HG02623 (cell line): ENCODE measurements around the gene SMARCAL1.
"Not testable (repeated sequence)": the region's sequence is repeated elsewhere in the genome, so short reads cannot be mapped to it uniquely, and the experiment has no call there.

Experiments
- ATAC-seq: cut with Tn5 transposase; IDR thresholded peaks from one replicate; pipeline ENCODE4 v1.9.1; 2021; ENCODE audit warnings: moderate library complexity; ENCODE audit not compliant: unreplicated experiment

Gene SMARCAL1

GRCh38 chr2:216412022-216412999 lies at the start of gene SMARCAL1:
SMARCAL1 (plus strand) TSS chr2:216412484; CDS start chr2:216414705, 2,221 bp downstream.
- peak; percentile 91 for ATAC-seq

DNA sequence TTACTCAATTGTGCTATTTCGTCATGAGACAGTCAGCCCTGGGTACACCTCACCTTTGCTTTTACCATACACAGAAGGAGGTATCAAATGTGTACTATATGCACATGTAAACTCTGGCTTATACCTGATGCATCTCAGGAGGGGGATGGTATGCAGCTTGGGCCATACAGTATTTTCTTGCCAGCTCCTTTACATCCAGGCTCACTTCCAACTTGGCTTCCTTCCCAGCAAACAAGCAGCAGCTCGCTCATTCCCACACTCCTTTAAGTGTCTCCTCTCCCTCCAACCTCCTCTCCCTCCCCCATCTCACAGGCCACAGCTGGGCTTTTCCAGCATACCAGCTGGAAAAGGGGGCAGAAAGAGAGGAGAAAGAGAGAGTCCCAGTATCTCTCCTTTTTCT lies 49.6 kb upstream of the SMARCAL1 start:
- ATAC-seq = no peak

DNA sequence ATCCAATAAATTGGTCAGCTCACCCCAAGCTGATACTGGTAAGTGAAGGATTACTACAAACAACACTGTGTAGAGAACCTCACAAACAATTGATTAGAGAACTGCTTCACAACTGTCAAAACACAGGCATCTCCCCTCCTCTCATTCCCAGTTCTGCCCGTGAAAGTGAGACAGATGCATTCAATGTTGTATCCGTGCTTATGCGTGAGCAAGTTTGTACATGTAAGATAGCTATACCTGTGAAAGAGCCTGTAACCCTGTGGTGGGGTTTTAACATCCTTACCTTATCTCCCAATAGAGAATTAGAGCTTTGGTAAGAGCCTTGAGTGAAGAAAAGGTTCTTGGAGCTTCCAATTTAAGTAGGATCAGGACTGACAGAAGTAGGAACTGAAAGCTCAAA lies 49.1 kb upstream of the SMARCAL1 start:
- no peak for ATAC-seq

DNA sequence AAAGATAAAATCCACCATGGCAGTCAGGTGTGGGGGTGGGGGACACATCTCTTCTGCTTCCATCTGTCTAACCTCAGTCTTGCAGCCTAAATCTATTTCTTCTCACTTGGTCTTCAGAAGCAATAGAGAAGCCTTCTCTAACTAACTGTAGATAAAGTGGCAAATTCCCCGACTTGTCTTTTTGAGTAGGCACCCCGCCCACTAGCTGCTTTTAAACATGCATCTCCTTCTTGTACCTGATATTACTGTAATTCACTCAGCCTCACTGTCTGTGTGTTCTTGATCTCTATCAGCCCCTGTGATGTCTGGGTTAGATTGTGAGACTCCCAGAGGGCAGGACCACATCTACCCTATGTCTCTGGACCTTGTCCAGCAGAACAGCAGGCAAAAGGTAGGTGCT lies 46.8 kb upstream of the SMARCAL1 start:
- no peak for ATAC-seq

GRCh38 chr2:216366777-216367471 lies 45.4 kb upstream of the SMARCAL1 start:
- no peak for ATAC-seq

- no peak for ATAC-seq
Measured at GRCh38 chr2:216369821-216370220, 42.5 kb upstream of the SMARCAL1 start.

DNA sequence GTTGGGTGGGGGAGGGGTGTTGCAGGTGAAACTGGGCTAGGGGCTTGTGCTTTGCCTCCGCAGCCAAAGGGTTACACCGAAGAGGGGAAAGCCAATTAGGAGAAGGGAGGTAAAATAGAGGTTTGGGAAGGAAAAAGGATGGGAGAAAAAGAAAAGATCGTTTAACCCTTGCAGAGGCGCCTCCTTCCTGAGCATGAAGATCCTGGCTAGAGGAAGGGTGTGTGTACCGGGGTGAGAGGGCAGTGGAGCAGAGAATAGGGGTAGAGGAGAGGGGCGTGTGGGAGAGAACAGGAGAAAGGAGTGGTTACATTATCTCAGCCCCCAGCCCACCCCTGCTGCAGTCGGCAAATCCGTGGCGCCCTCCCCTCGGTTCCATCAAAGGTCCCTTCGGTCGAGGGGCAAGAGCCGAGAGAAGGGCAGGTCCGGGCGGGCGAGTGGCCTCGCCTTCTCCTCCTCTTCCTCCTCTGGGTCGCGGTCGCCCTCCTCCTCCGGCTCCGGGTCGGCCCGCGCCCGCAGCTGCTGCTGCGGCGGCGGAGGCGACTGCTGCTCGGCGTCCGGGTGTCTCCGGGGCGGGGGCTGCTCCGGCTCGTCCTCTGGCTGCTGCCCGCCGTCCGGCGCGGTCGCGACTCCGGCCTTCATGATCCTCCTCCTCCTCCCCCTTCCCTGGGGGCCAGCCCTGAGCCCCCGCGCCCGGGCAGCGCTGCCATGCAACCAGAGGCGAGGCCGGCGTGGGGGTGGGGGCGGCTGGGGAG lies 41.1 kb upstream of the SMARCAL1 start:
- no peak for ATAC-seq

DNA sequence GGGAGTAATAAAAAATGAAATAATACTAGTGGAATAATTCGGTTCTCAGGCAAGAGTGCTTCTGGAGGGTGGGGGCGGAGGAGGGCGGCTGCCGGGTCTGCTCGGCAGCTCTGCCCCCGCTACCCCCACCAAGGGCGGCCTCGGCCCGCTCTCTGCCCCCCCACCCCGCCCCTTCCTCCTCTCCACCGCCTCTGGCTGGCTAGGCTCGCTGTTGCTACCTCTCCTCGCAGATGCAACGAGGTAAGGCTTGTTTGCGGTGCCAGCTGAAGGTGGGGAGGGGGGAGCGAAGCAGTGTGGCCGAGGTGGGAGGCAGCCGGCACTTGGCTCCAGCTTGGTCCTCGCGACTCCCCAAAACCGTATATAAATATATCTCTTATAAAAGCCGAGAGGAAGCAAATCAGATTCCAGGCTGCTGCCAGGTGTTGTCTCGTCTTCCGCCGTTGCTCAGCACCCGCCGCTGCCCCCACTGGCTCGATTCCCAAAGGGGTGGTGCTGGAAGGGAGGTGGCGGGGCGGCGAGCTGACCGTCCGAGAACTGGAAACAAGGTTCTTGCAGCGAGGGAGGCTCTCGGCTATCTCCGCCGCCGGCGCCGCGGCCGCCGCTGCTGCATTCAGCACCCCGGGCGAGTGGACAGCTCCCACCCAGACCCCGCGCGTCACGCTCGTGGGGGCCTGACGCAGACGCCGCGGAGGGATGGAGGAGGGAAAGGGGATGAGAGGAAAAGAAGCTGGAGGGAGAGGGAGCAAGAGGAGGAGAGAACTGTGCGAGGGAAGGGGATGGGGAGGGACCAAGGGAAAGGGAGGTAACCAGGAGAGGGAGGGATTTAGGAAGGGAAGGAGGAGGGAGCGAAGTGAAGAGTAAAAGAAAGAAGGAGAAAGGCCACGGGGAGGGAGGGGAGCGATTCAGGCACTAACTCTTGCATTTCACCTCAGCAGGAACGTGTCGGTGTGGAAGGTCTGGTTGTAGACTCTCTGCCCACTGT lies 40.3 kb upstream of the SMARCAL1 start, which contains the start of gene MARCHF4:
Gene MARCHF4, minus strand, starts transcription at position 763 of the 982 bp plus-strand sequence. CDS start 2,223 bp downstream, outside the sequence.
- no peak for ATAC-seq

DNA sequence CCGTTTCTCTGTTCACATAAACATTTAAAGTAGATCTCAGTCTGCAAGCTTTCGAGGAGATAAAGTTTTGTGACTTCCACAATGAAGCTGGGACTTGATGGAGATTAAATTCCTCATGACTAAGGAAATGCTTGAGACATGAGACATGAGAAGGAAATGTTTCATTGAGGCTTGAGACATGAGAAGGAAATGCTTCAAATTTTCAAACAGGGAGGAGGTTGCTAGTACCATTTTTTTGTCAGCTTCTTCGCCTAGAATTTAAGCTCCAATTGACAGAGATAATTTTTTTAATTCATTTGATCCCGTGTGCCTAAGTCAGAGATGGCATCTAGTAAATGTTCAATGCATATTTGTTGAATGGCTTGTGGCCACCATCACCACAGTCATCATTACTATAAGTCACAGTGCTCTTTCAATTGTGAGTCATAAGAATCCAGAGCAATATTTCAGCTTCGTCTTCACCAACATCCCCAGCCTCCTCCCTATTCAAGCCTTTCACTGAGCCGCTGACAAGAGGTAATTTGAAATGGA lies 39.5 kb upstream of the SMARCAL1 start:
- ATAC-seq = no peak

DNA sequence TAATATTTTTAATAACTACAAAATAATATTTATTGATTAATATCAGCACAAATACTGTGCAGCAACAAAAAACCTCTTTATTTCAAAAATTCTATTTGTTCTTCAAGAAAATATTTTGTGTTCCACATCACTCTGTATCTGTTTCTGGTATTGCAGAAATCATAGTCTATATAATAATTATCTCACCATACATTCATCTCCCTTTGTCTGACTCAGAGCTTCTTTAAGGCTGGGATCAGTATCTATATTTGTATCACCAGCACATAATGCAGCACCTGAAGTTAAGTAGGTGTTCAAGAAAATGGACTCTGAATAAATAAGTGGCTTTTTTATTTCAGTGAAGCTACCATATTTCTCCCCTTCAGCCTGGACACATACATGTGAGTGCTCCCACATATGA lies 38.4 kb upstream of the SMARCAL1 start:
- ATAC-seq = no peak

GRCh38 chr2:216375286-216375685 lies 37.0 kb upstream of the SMARCAL1 start:
- ATAC-seq = no peak

DNA sequence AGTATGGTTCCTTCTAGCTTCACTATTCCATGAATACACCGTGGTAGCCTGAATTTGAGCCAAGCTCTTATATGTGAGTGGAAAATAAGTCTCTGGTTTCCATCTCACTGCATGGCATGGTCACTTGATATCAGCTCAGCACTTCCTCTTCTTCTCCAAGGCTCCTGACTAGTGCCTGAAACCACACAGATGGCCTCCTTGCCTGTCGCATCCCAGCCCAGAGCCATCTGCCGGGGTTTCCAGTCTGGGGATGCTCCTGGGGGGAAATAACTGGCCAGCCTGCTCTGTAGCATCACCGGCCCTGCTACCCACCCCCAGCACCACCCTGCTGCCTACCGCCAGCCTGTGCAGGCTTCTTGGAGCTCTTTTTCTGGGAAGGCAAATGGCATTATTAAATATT lies 32.3 kb upstream of the SMARCAL1 start:
- ATAC-seq = no peak

GRCh38 chr2:216384409-216384808 lies 27.9 kb upstream of the SMARCAL1 start:
- not testable (repeated sequence) for ATAC-seq

- no peak for ATAC-seq
Measured at GRCh38 chr2:216385478-216385877, 26.8 kb upstream of the SMARCAL1 start.

DNA sequence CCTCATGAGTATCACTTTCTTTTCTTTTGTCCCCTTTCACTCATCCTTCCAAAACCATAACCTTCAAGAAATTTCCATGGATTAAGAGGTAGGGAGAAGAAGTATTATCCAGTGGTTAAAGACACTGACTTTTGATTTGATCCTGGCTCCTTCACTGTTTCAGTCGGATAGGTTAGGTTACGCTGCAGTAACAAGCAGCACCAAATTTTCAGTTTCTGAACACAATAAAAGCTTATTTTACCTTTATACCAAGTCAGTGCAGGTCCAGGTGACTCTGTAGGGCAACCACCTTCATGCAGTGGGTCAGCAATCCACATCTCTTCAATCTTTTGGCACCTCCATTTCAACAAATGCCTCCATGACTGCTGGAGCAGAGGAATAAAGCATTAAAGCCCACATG lies 25.0 kb upstream of the SMARCAL1 start:
- no peak for ATAC-seq

DNA sequence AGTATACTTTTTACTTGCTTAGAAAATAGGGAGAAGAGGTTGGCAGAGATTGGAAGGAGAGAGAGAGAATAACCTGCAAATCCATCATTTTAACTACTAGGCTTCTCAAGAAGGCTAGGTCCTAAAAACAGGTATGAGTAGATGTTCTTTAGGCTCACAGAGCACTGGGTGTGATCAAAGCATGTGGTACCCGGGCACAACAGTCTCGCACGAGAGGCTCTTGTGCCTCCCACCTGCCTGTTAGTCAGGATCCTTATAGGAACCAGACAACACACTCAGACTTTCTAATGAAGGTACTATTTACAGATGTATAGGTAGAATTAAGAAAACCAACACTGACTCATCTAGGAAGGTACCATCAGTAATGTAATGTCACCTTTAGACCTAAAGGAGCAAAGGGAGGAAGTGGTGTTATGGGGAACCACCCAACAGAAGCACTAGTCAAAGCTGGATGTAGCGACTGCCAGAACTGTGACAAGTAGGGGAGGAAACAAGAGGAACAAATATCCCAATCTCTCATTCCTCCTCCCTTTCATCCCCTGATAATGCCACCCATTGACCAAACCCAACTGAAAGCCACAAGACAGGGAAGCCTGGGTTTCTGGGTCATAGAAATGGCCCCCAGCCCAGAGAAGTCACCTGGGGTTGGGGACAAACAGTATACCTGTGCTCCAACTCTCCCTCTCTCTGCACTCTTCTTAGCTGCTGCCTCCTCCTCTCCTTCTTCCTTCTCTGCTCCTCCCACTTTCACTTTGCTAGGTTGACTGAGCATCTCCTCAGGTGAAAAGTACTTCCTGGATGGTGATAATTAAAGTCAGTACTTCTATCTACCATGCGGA lies 24.0 kb upstream of the SMARCAL1 start:
- no peak for ATAC-seq

- ATAC-seq = no peak
Measured at GRCh38 chr2:216389570-216389969, 22.7 kb upstream of the SMARCAL1 start.

GRCh38 chr2:216391401-216391800 lies 20.9 kb upstream of the SMARCAL1 start:
- ATAC-seq = no peak
